Hepatocyte (in vitro differentiated cells): Measurements from ENCODE around the gene CLEC14A. TPM values are rescaled to one million over a fixed set of nuclear protein-coding genes. Genes with fewer than 3 reads are reported as not detected.

Source experiments
- DNase-seq: peaks from one replicate; pipeline ENCODE4 v3.0.0-alpha.2; 2016; ENCODE audit warnings: low spot score
- H2AFZ ChIP-seq: fragments of 200-600 bp; sonication (generic); 2 replicates; pipeline ENCODE4 v1.6.0; 2016; ENCODE audit warnings: antibody characterized with exemption, mild to moderate bottlenecking
- H3K27ac ChIP-seq: fragments of 200-600 bp; sonication (generic); 2 replicates; pipeline ENCODE4 v1.5.1; 2016; ENCODE audit warnings: mild to moderate bottlenecking
- H3K27me3 ChIP-seq: fragments of 200-600 bp; sonication (generic); 2 replicates; pipeline ENCODE4 v1.6.1; 2016
- H3K36me3 ChIP-seq: fragments of 200-600 bp; sonication (generic); replicated peaks from 2 replicates; pipeline ENCODE4 v1.5.1; 2016; ENCODE audit warnings: low read depth; ENCODE audit not compliant: insufficient read depth
- H3K4me1 ChIP-seq: fragments of 200-600 bp; sonication (generic); 2 replicates; pipeline ENCODE4 v1.5.1; 2016; ENCODE audit warnings: mild to moderate bottlenecking, moderate library complexity; ENCODE audit not compliant: insufficient read depth
- H3K4me2 ChIP-seq: fragments of 200-600 bp; sonication (generic); 2 replicates; pipeline ENCODE4 v1.6.0; 2016
- H3K4me3 ChIP-seq: fragments of 200-600 bp; sonication (generic); 2 replicates; pipeline ENCODE4 v1.5.1; 2016; ENCODE audit warnings: mild to moderate bottlenecking
- H3K79me2 ChIP-seq: fragments of 200-600 bp; sonication (generic); 2 replicates; pipeline ENCODE4 v1.6.0; 2017; ENCODE audit warnings: mild to moderate bottlenecking
- H3K9me2 ChIP-seq: fragments of 200-600 bp; sonication (generic); replicated peaks from 2 replicates; pipeline ENCODE4 v1.6.0; 2017; ENCODE audit warnings: mild to moderate bottlenecking; ENCODE audit not compliant: insufficient read depth
- H3K9me3 ChIP-seq: fragments of 200-600 bp; sonication (generic); 2 replicates; pipeline ENCODE4 v1.5.1; 2016; ENCODE audit warnings: low read depth, mild to moderate bottlenecking
- H4K20me1 ChIP-seq: fragments of 200-600 bp; sonication (generic); 2 replicates; pipeline ENCODE4 v1.6.0; 2016; ENCODE audit warnings: mild to moderate bottlenecking; ENCODE audit not compliant: insufficient read depth, poor library complexity, severe bottlenecking
- CTCF ChIP-seq: fragments of 200-600 bp; sonication (generic); IDR thresholded peaks from 2 replicates; pipeline ENCODE4 v1.5.1; 2016; ENCODE audit warnings: antibody characterized with exemption, mild to moderate bottlenecking; ENCODE audit not compliant: poor library complexity
- EZH2 ChIP-seq: fragments of 200-600 bp; sonication (generic); IDR thresholded peaks from 2 replicates; pipeline ENCODE4 v1.6.1; 2016; ENCODE audit warnings: antibody characterized with exemption, mild to moderate bottlenecking, borderline replicate concordance
- EZH2phosphoT487 ChIP-seq: fragments of 200-600 bp; sonication (generic); IDR thresholded peaks from one replicate; pipeline ENCODE4 v1.6.1; 2018; ENCODE audit warnings: antibody characterized with exemption, mild to moderate bottlenecking, low read depth, moderate library complexity; ENCODE audit not compliant: unreplicated experiment, severe bottlenecking
- WGBS: methylation state at CpG from one replicate; pipeline ENCODE4 v1.1.6; 2016; ENCODE audit warnings: low lambda C conversion rate; ENCODE audit errors: missing lambda C conversion rate; 5-methylcytosine and 5-hydroxymethylcytosine counted together
- polyA plus RNA-seq: library from polyadenylated mRNA; unstranded; fragments of >200 nt; fragmentation: Nextera tagmentation; extraction: Ambion mirVana; gene quantifications from 2 replicates; pipeline ENCODE4 v1.2.1, GENCODE V29; 2016
- total RNA-seq: library from RNA; depleted of rRNA; stranded (reverse); fragments of >200 nt; gene quantifications from 2 replicates; pipeline ENCODE4 v1.2.3, GENCODE V29; 2014

CLEC14A gene
- total and polyA plus RNA-seq, 2 experiments from 2014 or later, result 1.9 to 2.3 TPM

DNA sequence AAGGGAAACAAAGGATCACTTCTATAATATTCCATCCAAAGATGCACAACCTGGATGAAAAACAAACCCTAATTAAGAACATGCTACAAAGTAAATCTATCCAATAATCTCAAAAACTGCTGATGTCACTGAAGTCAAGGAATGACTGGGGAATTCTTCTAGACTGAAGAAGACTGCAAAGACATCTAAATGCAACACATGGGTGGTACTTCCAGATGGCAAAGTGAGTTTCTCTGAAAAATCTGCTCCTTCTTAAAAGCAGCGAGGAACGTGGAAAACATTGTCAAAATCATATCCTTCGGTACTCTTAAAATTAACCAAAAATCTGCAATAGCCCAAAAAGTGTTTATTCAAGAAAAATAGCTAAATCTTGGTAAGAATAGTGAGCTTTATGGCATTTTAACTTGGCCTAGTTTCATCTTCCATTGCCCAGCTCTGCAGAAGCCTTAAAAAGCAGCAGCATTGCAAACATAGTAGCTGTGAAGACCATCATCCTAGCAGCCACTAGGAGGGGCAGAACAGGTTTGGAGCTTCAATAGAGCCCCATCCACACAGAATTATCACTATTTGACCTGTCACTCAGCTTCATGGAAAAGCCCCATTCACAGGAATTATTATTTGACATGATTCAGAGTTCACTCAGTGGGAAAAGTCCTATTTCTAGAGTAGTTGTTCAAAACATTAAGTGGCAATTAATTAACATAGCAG, 7.4 kb downstream of the CLEC14A start:
- Histone ChIP-seq H3K36me3 (no peaks in the 10 kb centered on the region), H3K4me2 (no peak overlapping the region), H2AFZ (no peak overlapping the region), H3K4me1 (no peaks in the 10 kb centered on the region), H3K27ac (no peak overlapping the region), H3K9me3 (no peaks in the 10 kb centered on the region), H3K9me2 (no peaks in the 10 kb centered on the region), H3K79me2 (no peaks in the 10 kb centered on the region), H4K20me1 (no peaks in the 10 kb centered on the region), H3K27me3 (peaks cover 10% of the 10 kb centered on the region), H3K4me3 (no peak overlapping the region)
- 100% methylated on average over 3 of the region's 3 CpGs for WGBS
- no peak for TF ChIP-seq EZH2phosphoT487
- no peak for TF ChIP-seq EZH2
- TF ChIP-seq CTCF, result peak; percentile 2
- DNase-seq, result no peak

- no peaks in the 10 kb centered on the region for H3K27me3 ChIP-seq
- 50% methylated on average over 1 of the region's 1 CpG for WGBS
- H3K79me2 ChIP-seq, result no peaks in the 10 kb centered on the region
- no peaks in the 10 kb centered on the region for H3K36me3 ChIP-seq
- no peaks in the 10 kb centered on the region for H3K4me1 ChIP-seq
- H3K4me3 ChIP-seq, result no peak overlapping the region
- no peaks in the 10 kb centered on the region for H4K20me1 ChIP-seq
- DNase-seq, result no peak
- no peak overlapping the region for H3K4me2 ChIP-seq
- no peak overlapping the region for H3K27ac ChIP-seq
- no peaks in the 10 kb centered on the region for H3K9me3 ChIP-seq
- no peaks in the 10 kb centered on the region for H3K9me2 ChIP-seq
- no peak overlapping the region for H2AFZ ChIP-seq
- TF ChIP-seq EZH2phosphoT487 (no peak), CTCF (no peak), EZH2 (no peak)
Measured at GRCh38 chr14:38243696-38244240, 12.1 kb downstream of the CLEC14A start.

GRCh38 chr14:38238878-38239277, 17.0 kb downstream of the CLEC14A start:
- Histone ChIP-seq H4K20me1 (no peaks in the 10 kb centered on the region), H3K27ac (no peak overlapping the region), H3K4me2 (no peak overlapping the region), H3K9me2 (no peaks in the 10 kb centered on the region), H3K36me3 (no peaks in the 10 kb centered on the region), H3K79me2 (no peaks in the 10 kb centered on the region), H2AFZ (no peak overlapping the region), H3K4me1 (no peaks in the 10 kb centered on the region), H3K9me3 (no peaks in the 10 kb centered on the region), H3K27me3 (no peaks in the 10 kb centered on the region), H3K4me3 (no peak overlapping the region)
- DNase-seq, result no peak
- no peak for TF ChIP-seq CTCF
- TF ChIP-seq EZH2, result no peak
- no peak for TF ChIP-seq EZH2phosphoT487

GRCh38 chr14:38238332-38238731, 17.6 kb downstream of the CLEC14A start:
- H3K27ac ChIP-seq, result no peak overlapping the region
- H3K9me2 ChIP-seq, result no peaks in the 10 kb centered on the region
- H4K20me1 ChIP-seq, result no peaks in the 10 kb centered on the region
- H3K27me3 ChIP-seq, result no peaks in the 10 kb centered on the region
- H3K4me1 ChIP-seq, result no peaks in the 10 kb centered on the region
- no peak overlapping the region for H3K4me2 ChIP-seq
- H2AFZ ChIP-seq, result no peak overlapping the region
- 71% methylated on average over 1 of the region's 1 CpG for WGBS
- no peak overlapping the region for H3K4me3 ChIP-seq
- TF ChIP-seq CTCF, result no peak
- TF ChIP-seq EZH2phosphoT487, result no peak
- no peak for TF ChIP-seq EZH2
- DNase-seq, result no peak
- no peaks in the 10 kb centered on the region for H3K79me2 ChIP-seq
- no peaks in the 10 kb centered on the region for H3K36me3 ChIP-seq
- H3K9me3 ChIP-seq, result no peaks in the 10 kb centered on the region
